HepG2 (cell line): ENCODE data around the gene CCDC86. TPM values are rescaled to one million over a fixed set of nuclear protein-coding genes. Genes with fewer than 3 reads are reported as not detected.

Experiments used
- ATAC-seq: fragments of 200-7000 bp; cut with Tn5 transposase; 3 replicates; pipeline ENCODE4 v1.9.1; 2020; ENCODE audit warnings: mild to moderate bottlenecking, moderate library complexity
- BruUV-seq: library from RNA; stranded (reverse); fragments of 400-500 nt; replicated peaks from 2 replicates; lab custom pipeline; 2021; lab: Mats Ljungman, UMichigan
- CTCF ChIA-PET: fragments of 300-600 bp; formaldehyde crosslinking; extraction: SDS; loops from one replicate; lab custom pipeline; 2021; ENCODE audit warnings: low total read pairs, inconsistent platforms, low intra/inter-chr PET ratio; lab: Yijun Ruan, JAX
- POLR2A ChIA-PET: fragments of 350-600 bp; sonication (Branson Sonifier 250); formaldehyde crosslinking; loops from one replicate; lab custom pipeline; 2020; ENCODE audit warnings: antibody characterized with exemption, inconsistent platforms; lab: Yijun Ruan, JAX
- DNase-seq: peaks from one replicate; pipeline ENCODE4 v3.0.0-alpha.2; 2015; ENCODE audit warnings: low spot score
- FAIRE-seq: peaks from 3 replicates; lab custom pipeline; 2011; peaks lifted over from hg19 to GRCh38; lab: Jason Lieb, UNC
- H2AFZ ChIP-seq: one replicate; pipeline ENCODE4 v1.6.1; 2011; ENCODE audit warnings: low read length, inconsistent platforms
- H3K27ac ChIP-seq: fragments of 300-600 bp; 3 replicates; pipeline ENCODE4 v1.8.0; 2011; ENCODE audit warnings: mixed run types, mild to moderate bottlenecking, mixed read lengths, low read length, inconsistent platforms; ENCODE audit not compliant: insufficient read depth; ENCODE audit errors: extremely low read length
- H3K27me3 ChIP-seq, 2 experiments: fragments of 200-600 bp in 1 of 2; 2 replicates in 1 of 2; 3 replicates in 1 of 2; pipeline versions ENCODE4 v1.6.0 to v1.8.0; 2011; ENCODE audit warnings: low read length in 2 of 2, mild to moderate bottlenecking in 2 of 2, moderate library complexity in 2 of 2, inconsistent platforms in 1 of 2; ENCODE audit not compliant: insufficient read depth in 2 of 2, control insufficient read depth in 1 of 2
- H3K36me3 ChIP-seq, 2 experiments: fragments of 200-600 bp in 1 of 2; replicated peaks in 1 of 2; 2 replicates in 1 of 2; 3 replicates in 1 of 2; pipeline versions ENCODE4 v1.5.1 to v1.8.0; 2011; ENCODE audit warnings: low read length in 2 of 2, inconsistent platforms in 1 of 2; ENCODE audit not compliant: insufficient read depth in 2 of 2, control insufficient read depth in 1 of 2
- H3K4me1 ChIP-seq: 2 replicates; pipeline ENCODE4 v1.5.1; 2012; ENCODE audit warnings: low read length, inconsistent platforms; ENCODE audit not compliant: insufficient read depth
- H3K4me2 ChIP-seq: 2 replicates; pipeline ENCODE4 v1.6.0; 2011; ENCODE audit warnings: low read depth, low read length, inconsistent platforms
- H3K4me3 ChIP-seq, 3 experiments: fragments of 200-600 bp in 1 of 3; sonication (generic), shearing (Covaris generic) in 1 of 3; replicated peaks in 1 of 3; 2 replicates each; pipeline ENCODE4 v1.5.1; 2011 to 2016; ENCODE audit warnings: low read length in 3 of 3, inconsistent platforms in 2 of 3, low read depth in 2 of 3, mild to moderate bottlenecking in 2 of 3, control low read depth in 1 of 3, mixed read lengths in 1 of 3; ENCODE audit not compliant: insufficient read depth in 1 of 3
- H3K79me2 ChIP-seq: one replicate; pipeline ENCODE4 v1.6.1; 2011; ENCODE audit warnings: low read length, inconsistent platforms; ENCODE audit not compliant: insufficient read depth
- H3K9ac ChIP-seq: 2 replicates; pipeline ENCODE4 v1.6.0; 2011; ENCODE audit warnings: mild to moderate bottlenecking, low read depth, low read length, inconsistent platforms; ENCODE audit not compliant: insufficient read depth
- H3K9me3 ChIP-seq: 2 replicates; pipeline ENCODE4 v1.5.1; 2012; ENCODE audit warnings: mild to moderate bottlenecking, low read length
- H4K20me1 ChIP-seq: 2 replicates; pipeline ENCODE4 v1.6.0; 2011; ENCODE audit warnings: inconsistent platforms, mild to moderate bottlenecking, low read length, moderate library complexity; ENCODE audit not compliant: insufficient read depth
- CHCHD3 ChIP-seq: sonication (generic); formaldehyde crosslinking; IDR thresholded peaks from 2 replicates; pipeline ENCODE4 v1.8.0; 2022; ENCODE audit warnings: mild to moderate bottlenecking, missing genetic modification reagents, moderate library complexity
- EP300 ChIP-seq, 3 experiments: sonication (generic) in 1 of 3; formaldehyde crosslinking in 1 of 3; IDR thresholded peaks; 2 replicates each; pipeline versions ENCODE4 v1.5.1 to v1.6.1; 2011 to 2020; ENCODE audit warnings: low read depth in 2 of 3, low read length in 2 of 3, borderline replicate concordance in 1 of 3, improper control_type of control experiment in 1 of 3, mild to moderate bottlenecking in 1 of 3, missing genetic modification reagents in 1 of 3, moderate library complexity in 1 of 3
- HOXA9 ChIP-seq: sonication (generic); formaldehyde crosslinking; IDR thresholded peaks from 2 replicates; pipeline ENCODE4 v1.8.1; 2022; ENCODE audit warnings: missing genetic modification reagents, mild to moderate bottlenecking, moderate library complexity, borderline replicate concordance
- KLF15 ChIP-seq: sonication (generic); formaldehyde crosslinking; IDR thresholded peaks from 2 replicates; pipeline ENCODE4 v1.8.1; 2023; ENCODE audit warnings: borderline replicate concordance, mild to moderate bottlenecking, inconsistent platforms, missing genetic modification reagents, mixed read lengths
- ZBTB14 ChIP-seq: sonication (generic); formaldehyde crosslinking; IDR thresholded peaks from 2 replicates; pipeline ENCODE4 v1.4.0; 2020; ENCODE audit warnings: missing genetic modification reagents
- ZC3H4 ChIP-seq: sonication (generic); formaldehyde crosslinking; IDR thresholded peaks from 2 replicates; pipeline ENCODE4 v1.4.0; 2020; ENCODE audit warnings: missing genetic modification reagents, borderline replicate concordance
- ZFP36 ChIP-seq: fragments of 150-350 bp; IDR thresholded peaks from 2 replicates; pipeline ENCODE4 v1.6.1; 2018; ENCODE audit warnings: borderline replicate concordance, low read length, low read depth; ENCODE audit not compliant: partially characterized antibody
- ZNF138 ChIP-seq: sonication (generic); formaldehyde crosslinking; IDR thresholded peaks from 2 replicates; pipeline ENCODE4 v1.5.0; 2020; ENCODE audit warnings: mild to moderate bottlenecking, low read depth, missing genetic modification reagents
- ZNF343 ChIP-seq: sonication (generic); formaldehyde crosslinking; IDR thresholded peaks from 2 replicates; pipeline ENCODE4 v1.4.0; 2020; ENCODE audit warnings: mild to moderate bottlenecking, missing genetic modification reagents
- ZNF460 ChIP-seq: sonication (generic); formaldehyde crosslinking; IDR thresholded peaks from 2 replicates; pipeline ENCODE4 v1.5.1; 2020; ENCODE audit warnings: missing genetic modification reagents, mild to moderate bottlenecking, borderline replicate concordance
- ZNF678 ChIP-seq: sonication (generic); formaldehyde crosslinking; IDR thresholded peaks from 2 replicates; pipeline ENCODE4 v1.4.0; 2020; ENCODE audit warnings: mild to moderate bottlenecking, missing genetic modification reagents
- ZSCAN22 ChIP-seq: sonication (generic); formaldehyde crosslinking; IDR thresholded peaks from 2 replicates; pipeline ENCODE4 v1.4.0; 2020; ENCODE audit warnings: mild to moderate bottlenecking, missing genetic modification reagents
- ZZZ3 ChIP-seq: sonication (generic); formaldehyde crosslinking; IDR thresholded peaks from 2 replicates; pipeline ENCODE4 v1.4.0; 2020; ENCODE audit warnings: missing genetic modification reagents, mild to moderate bottlenecking, borderline replicate concordance
- WGBS: methylation state at CpG from one replicate; pipeline ENCODE4 v1.1.6; 2017; ENCODE audit warnings: low lambda C conversion rate; 5-methylcytosine and 5-hydroxymethylcytosine counted together
- in situ Hi-C: cut with HindIII; loops from 2 replicates; pipeline ENCODE4 v1.10.0; 2017; ENCODE audit warnings: low pct_unique_long_range_greater_than_20kb; ENCODE audit not compliant: extremely low pct_ligation_motif_present
- intact Hi-C: fragments of 100-400 bp; cut with micrococcal nuclease; formaldehyde crosslinking; loops from one replicate; pipeline ENCODE4 v1.10.0; 2022; ENCODE audit not compliant: unreplicated experiment
- polyA plus RNA-seq, 8 experiments: library from polyadenylated mRNA; depleted of rRNA in 3 of 8; stranded (reverse) in 7 of 8; unstranded in 1 of 8; fragments of >200 nt; fragmentation: Illumina TruSeq in 4 of 8; extraction: Trizol in 4 of 8; gene quantifications; 2 replicates each; pipeline versions ENCODE4 v1.2.1 to v1.2.3, GENCODE V29; 2011 to 2016; ENCODE audit warnings: low read depth in 4 of 8, missing spikeins in 1 of 8, mixed read lengths in 1 of 8; ENCODE audit not compliant: insufficient read depth in 1 of 8
- total RNA-seq, 5 experiments: library from RNA; depleted of rRNA; stranded (reverse); fragments of >200 nt; fragmentation: Illumina TruSeq; extraction: Trizol; gene quantifications; 2 replicates each; pipeline ENCODE4 v1.2.3, GENCODE V29; 2016; ENCODE audit warnings: low read depth in 1 of 5
- TF ChIP-seq, protein P1 (sequence below): sonication (generic); formaldehyde crosslinking; IDR thresholded peaks from 2 replicates; pipeline ENCODE4 v1.4.0; 2020; ENCODE audit warnings: missing genetic modification reagents, mild to moderate bottlenecking, borderline replicate concordance
- TF ChIP-seq, protein P2 (sequence below): sonication (generic); formaldehyde crosslinking; IDR thresholded peaks from 2 replicates; pipeline ENCODE4 v1.4.0; 2020; ENCODE audit warnings: mild to moderate bottlenecking, low read depth, missing genetic modification reagents
- TF ChIP-seq, protein P3 (sequence below): sonication (generic); formaldehyde crosslinking; IDR thresholded peaks from 2 replicates; pipeline ENCODE4 v1.4.0; 2020; ENCODE audit warnings: missing genetic modification reagents

The CCDC86 gene
- total and polyA plus RNA-seq, 2 of the 13 experiments (the other 11 are each of a cell fraction or from before 2014, with no cell fraction given): 33.8 to 37.6 TPM

- no peak for TF ChIP-seq EP300 (IDR thresholded peaks at IDR 0.05; ENCODE audit: low read depth in 2 of 2, low read length in 2 of 2)
- no peak for TF ChIP-seq EP300 (CRISPR knock-in tag; IDR thresholded peaks at IDR 0.05; ENCODE audit: borderline replicate concordance)
- TF ChIP-seq, protein P1, sequence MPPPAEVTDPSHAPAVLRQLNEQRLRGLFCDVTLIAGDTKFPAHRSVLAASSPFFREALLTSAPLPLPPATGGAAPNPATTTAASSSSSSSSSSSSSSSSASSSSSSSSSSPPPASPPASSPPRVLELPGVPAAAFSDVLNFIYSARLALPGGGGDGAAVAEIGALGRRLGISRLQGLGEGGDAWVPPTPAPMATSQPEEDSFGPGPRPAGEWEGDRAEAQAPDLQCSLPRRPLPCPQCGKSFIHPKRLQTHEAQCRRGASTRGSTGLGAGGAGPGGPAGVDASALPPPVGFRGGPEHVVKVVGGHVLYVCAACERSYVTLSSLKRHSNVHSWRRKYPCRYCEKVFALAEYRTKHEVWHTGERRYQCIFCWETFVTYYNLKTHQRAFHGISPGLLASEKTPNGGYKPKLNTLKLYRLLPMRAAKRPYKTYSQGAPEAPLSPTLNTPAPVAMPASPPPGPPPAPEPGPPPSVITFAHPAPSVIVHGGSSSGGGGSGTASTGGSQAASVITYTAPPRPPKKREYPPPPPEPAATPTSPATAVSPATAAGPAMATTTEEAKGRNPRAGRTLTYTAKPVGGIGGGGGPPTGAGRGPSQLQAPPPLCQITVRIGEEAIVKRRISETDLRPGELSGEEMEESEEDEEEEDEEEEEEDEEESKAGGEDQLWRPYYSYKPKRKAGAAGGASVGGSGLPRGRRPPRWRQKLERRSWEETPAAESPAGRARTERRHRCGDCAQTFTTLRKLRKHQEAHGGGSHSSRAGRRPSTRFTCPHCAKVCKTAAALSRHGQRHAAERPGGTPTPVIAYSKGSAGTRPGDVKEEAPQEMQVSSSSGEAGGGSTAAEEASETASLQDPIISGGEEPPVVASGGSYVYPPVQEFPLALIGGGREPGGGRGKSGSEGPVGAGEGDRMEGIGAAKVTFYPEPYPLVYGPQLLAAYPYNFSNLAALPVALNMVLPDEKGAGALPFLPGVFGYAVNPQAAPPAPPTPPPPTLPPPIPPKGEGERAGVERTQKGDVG (CRISPR knock-in tag): no peak
- TF ChIP-seq ZC3H4 (CRISPR knock-in tag): no peak
- no peak for TF ChIP-seq ZSCAN22
Measured at GRCh38 chr11:60809691-60810090, 32.2 kb upstream of the CCDC86 start (continued).

GRCh38 chr11:60810151-60810550 lies 31.8 kb upstream of the CCDC86 start:
- CTCF ChIA-PET: no interaction called here
- H3K79me2 ChIP-seq: no peaks in the 10 kb centered on the region
- POLR2A ChIA-PET: no interaction called here
- H3K4me2 ChIP-seq: no peak overlapping the region
- H3K4me3 ChIP-seq: no peak overlapping the region
- 51% methylated on average over 4 of the region's 4 CpGs for WGBS
- H3K27me3 ChIP-seq: peaks cover 1 to 13% of the 10 kb centered on the region in 2 experiments; a peak in 2 of 5 replicates
- ATAC-seq: no peak
- intact Hi-C loops: no loop called here
- in situ Hi-C loops: no loop called here
- no TSS peak for BruUV-seq
- no peak overlapping the region for H3K9ac ChIP-seq
- H3K4me1 ChIP-seq: no peaks in the 10 kb centered on the region
- no peaks in the 10 kb centered on the region for H3K9me3 ChIP-seq
- no peak overlapping the region for H3K27ac ChIP-seq
- H2AFZ ChIP-seq: no peak overlapping the region
- H4K20me1 ChIP-seq: no peaks in the 10 kb centered on the region
- H3K36me3 ChIP-seq: no peaks in the 10 kb centered on the region
- no peak for FAIRE-seq
- DNase-seq: no peak
- TF ChIP-seq ZZZ3 (CRISPR knock-in tag) (no peak), HOXA9 (no peak), KLF15 (CRISPR knock-in tag) (no peak), ZNF343 (no peak), ZNF460 (CRISPR knock-in tag) (no peak), ZNF138 (no peak), ZNF678 (CRISPR knock-in tag) (no peak), ZBTB14 (no peak), ZFP36 (no peak), CHCHD3 (no peak)
- TF ChIP-seq, protein P2, sequence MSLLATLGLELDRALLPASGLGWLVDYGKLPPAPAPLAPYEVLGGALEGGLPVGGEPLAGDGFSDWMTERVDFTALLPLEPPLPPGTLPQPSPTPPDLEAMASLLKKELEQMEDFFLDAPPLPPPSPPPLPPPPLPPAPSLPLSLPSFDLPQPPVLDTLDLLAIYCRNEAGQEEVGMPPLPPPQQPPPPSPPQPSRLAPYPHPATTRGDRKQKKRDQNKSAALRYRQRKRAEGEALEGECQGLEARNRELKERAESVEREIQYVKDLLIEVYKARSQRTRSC: no peak
- TF ChIP-seq, protein P3, sequence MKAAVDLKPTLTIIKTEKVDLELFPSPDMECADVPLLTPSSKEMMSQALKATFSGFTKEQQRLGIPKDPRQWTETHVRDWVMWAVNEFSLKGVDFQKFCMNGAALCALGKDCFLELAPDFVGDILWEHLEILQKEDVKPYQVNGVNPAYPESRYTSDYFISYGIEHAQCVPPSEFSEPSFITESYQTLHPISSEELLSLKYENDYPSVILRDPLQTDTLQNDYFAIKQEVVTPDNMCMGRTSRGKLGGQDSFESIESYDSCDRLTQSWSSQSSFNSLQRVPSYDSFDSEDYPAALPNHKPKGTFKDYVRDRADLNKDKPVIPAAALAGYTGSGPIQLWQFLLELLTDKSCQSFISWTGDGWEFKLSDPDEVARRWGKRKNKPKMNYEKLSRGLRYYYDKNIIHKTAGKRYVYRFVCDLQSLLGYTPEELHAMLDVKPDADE (CRISPR knock-in tag): no peak
